Activated B cell treated with CpG ODN at 0.5 μM for 24 hours (primary cell): ENCODE measurements around the gene ISCA1. TPM values are rescaled to one million over a fixed set of nuclear protein-coding genes. Genes with fewer than 3 reads are reported as not detected.

Source experiments
- ATAC-seq: fragments of 200-7000 bp; cut with Tn5 transposase; one replicate; pipeline ENCODE4 v1.10.0; 2021; ENCODE audit warnings: low read depth, mild to moderate bottlenecking, moderate library complexity
- CTCF ChIA-PET: fragments of 350-600 bp; sonication (Branson Sonifier 250); formaldehyde crosslinking; loops from one replicate; lab custom pipeline; 2021; ENCODE audit warnings: antibody characterized with exemption; lab: Charles Lee
- POLR2A ChIA-PET: fragments of 350-600 bp; sonication (Branson Sonifier 250); formaldehyde crosslinking; loops from one replicate; lab custom pipeline; 2021; ENCODE audit warnings: antibody characterized with exemption; lab: Charles Lee
- DNase-seq: peaks from one replicate; pipeline ENCODE4 v3.0.0; 2022
- H3K27ac Mint-ChIP-seq: one replicate; pipeline ENCODE4 v1.8.0; 2020; ENCODE audit warnings: mixed read lengths
- H3K27me3 Mint-ChIP-seq: one replicate; pipeline ENCODE4 v1.8.0; 2021; ENCODE audit warnings: mixed read lengths
- H3K36me3 Mint-ChIP-seq: one replicate; pipeline ENCODE4 v1.8.0; 2021; ENCODE audit warnings: low read depth, mixed read lengths
- H3K4me1 Mint-ChIP-seq: one replicate; pipeline ENCODE4 v1.8.0; 2021; ENCODE audit warnings: mixed read lengths
- H3K4me3 Mint-ChIP-seq: one replicate; pipeline ENCODE4 v1.8.0; 2020; ENCODE audit warnings: mild to moderate bottlenecking, mixed read lengths
- H3K9me3 Mint-ChIP-seq: one replicate; pipeline ENCODE4 v1.8.0; 2020; ENCODE audit warnings: mixed read lengths
- CTCF ChIP-seq: fragments of 200-600 bp; IDR thresholded peaks from one replicate; pipeline ENCODE4 v1.8.0; 2022; ENCODE audit warnings: antibody characterized with exemption, mild to moderate bottlenecking
- intact Hi-C: fragments of 100-400 bp; cut with micrococcal nuclease; formaldehyde crosslinking; loops from one replicate; pipeline ENCODE4 v1.15.1; 2024
- total RNA-seq: library from RNA; stranded (reverse); gene quantifications from 2 replicates; pipeline ENCODE4 v1.2.3, GENCODE V29; 2022

ISCA1 gene
- total RNA-seq, 1 donor from 2014 or later, result 16.0 TPM

- DNase-seq, result no peak
- Mint-ChIP-seq H3K4me3 (no peak overlapping the region), H3K27me3 (no peaks in the 10 kb centered on the region), H3K36me3 (peaks cover 86% of the 10 kb centered on the region), H3K4me1 (no peaks in the 10 kb centered on the region), H3K27ac (no peak overlapping the region), H3K9me3 (no peaks in the 10 kb centered on the region)
- ChIA-PET POLR2A (no interaction called here), CTCF (no interaction called here)
- no peak for ATAC-seq
- intact Hi-C loops, result no loop called here
- no peak for TF ChIP-seq CTCF
Observed at GRCh38 chr9:86324901-86325300, 42.6 kb upstream of the ISCA1 start.

- Mint-ChIP-seq H3K4me1 (no peaks in the 10 kb centered on the region), H3K27me3 (no peaks in the 10 kb centered on the region), H3K27ac (no peak overlapping the region), H3K9me3 (no peaks in the 10 kb centered on the region), H3K36me3 (peaks cover 88% of the 10 kb centered on the region), H3K4me3 (no peak overlapping the region)
- intact Hi-C loops, result no loop called here
- DNase-seq, result no peak
- ChIA-PET POLR2A (no interaction called here), CTCF (no interaction called here)
- no peak for ATAC-seq
- TF ChIP-seq CTCF, result no peak
Observed at GRCh38 chr9:86324308-86324707, 42.0 kb upstream of the ISCA1 start.

- Mint-ChIP-seq H3K4me3 (no peak overlapping the region), H3K36me3 (peaks cover 95% of the 10 kb centered on the region), H3K27ac (no peak overlapping the region), H3K27me3 (no peaks in the 10 kb centered on the region), H3K9me3 (no peaks in the 10 kb centered on the region), H3K4me1 (no peaks in the 10 kb centered on the region)
- intact Hi-C loops, result no loop called here
- no peak for TF ChIP-seq CTCF
- ATAC-seq, result no peak
- no peak for DNase-seq
- ChIA-PET CTCF (interaction anchor here (1.0 kb wide), 1 partner anchor 28 kb away, joined by 3 read pairs; no protein-coding TSS in a partner anchor), POLR2A (no interaction called here)
Observed at GRCh38 chr9:86322973-86323644, 40.8 kb upstream of the ISCA1 start.

- DNase-seq, result no peak
- H3K4me3 Mint-ChIP-seq, result no peak overlapping the region
- peaks cover 90% of the 10 kb centered on the region for H3K36me3 Mint-ChIP-seq
- ChIA-PET POLR2A (interaction anchor here (0.7 kb wide), 1 partner anchor 193 kb away, joined by 3 read pairs; no protein-coding TSS in a partner anchor), CTCF (interaction anchor here (0.6 kb wide), 1 partner anchor 302 kb away, joined by 3 read pairs; no protein-coding TSS in a partner anchor)
- intact Hi-C loops, result no loop called here
- H3K4me1 Mint-ChIP-seq, result no peaks in the 10 kb centered on the region
- H3K27ac Mint-ChIP-seq, result no peak overlapping the region
- no peaks in the 10 kb centered on the region for H3K27me3 Mint-ChIP-seq
- no peak for ATAC-seq
- TF ChIP-seq CTCF, result no peak
- H3K9me3 Mint-ChIP-seq, result no peaks in the 10 kb centered on the region
Observed at GRCh38 chr9:86321373-86321772, 39.0 kb upstream of the ISCA1 start.

- ATAC-seq (no peak), DNase-seq (no peak)
- H3K4me1 Mint-ChIP-seq, result no peaks in the 10 kb centered on the region
- intact Hi-C loops, result no loop called here
- H3K4me3 Mint-ChIP-seq, result no peak overlapping the region
- H3K9me3 Mint-ChIP-seq, result no peaks in the 10 kb centered on the region
- H3K27ac Mint-ChIP-seq, result no peak overlapping the region
- peaks cover 90% of the 10 kb centered on the region for H3K36me3 Mint-ChIP-seq
- H3K27me3 Mint-ChIP-seq, result no peaks in the 10 kb centered on the region
- POLR2A ChIA-PET, result no interaction called here
- CTCF ChIA-PET, result no interaction called here
- no peak for TF ChIP-seq CTCF
Observed at GRCh38 chr9:86318187-86318586, 35.8 kb upstream of the ISCA1 start.
